ENCODE data around the gene USP32.

- TF ChIP-seq, protein P1, sequence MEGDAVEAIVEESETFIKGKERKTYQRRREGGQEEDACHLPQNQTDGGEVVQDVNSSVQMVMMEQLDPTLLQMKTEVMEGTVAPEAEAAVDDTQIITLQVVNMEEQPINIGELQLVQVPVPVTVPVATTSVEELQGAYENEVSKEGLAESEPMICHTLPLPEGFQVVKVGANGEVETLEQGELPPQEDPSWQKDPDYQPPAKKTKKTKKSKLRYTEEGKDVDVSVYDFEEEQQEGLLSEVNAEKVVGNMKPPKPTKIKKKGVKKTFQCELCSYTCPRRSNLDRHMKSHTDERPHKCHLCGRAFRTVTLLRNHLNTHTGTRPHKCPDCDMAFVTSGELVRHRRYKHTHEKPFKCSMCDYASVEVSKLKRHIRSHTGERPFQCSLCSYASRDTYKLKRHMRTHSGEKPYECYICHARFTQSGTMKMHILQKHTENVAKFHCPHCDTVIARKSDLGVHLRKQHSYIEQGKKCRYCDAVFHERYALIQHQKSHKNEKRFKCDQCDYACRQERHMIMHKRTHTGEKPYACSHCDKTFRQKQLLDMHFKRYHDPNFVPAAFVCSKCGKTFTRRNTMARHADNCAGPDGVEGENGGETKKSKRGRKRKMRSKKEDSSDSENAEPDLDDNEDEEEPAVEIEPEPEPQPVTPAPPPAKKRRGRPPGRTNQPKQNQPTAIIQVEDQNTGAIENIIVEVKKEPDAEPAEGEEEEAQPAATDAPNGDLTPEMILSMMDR (IDR thresholded peaks at IDR 0.05): no peak
- TF ChIP-seq POLR2A (IDR thresholded peaks at IDR 0.05): no peak
Measured at GRCh38 chr17:60391471-60392041, 377 bp downstream of the USP32 start.
